ENCODE measurements around the gene SHH.

SHH gene

DNA sequence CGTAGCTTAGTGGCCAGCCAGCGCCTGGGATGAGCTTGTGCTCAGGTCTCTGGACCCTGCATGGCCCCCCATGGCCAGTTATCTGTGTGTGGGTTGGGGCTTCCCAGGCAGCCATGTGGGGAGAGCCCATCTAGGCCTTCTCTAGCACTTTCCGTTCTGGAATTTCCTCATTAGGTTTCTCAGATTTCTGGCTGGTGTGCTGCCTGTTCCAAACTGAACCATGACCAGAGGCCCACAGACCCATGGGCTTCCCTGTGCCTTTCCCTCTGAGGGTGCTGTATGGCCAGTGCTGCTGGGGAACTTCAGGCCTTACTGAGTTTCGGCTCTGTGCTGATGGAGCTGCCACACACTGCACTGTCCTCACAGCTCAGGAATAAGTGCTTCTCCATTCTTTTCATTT is 50.2 kb downstream of the SHH start:
- TF ChIP-seq ZC3H10 (CRISPR knock-in tag; IDR thresholded peaks at IDR 0.05) (no peak), ZNF565 (CRISPR knock-in tag; conservative IDR thresholded peaks at IDR 0.05; ENCODE audit: low read depth) (no peak), ZNF70 (CRISPR knock-in tag; IDR thresholded peaks at IDR 0.05) (no peak), SNAI2 (CRISPR knock-in tag; IDR thresholded peaks at IDR 0.05) (no peak), CSDC2 (CRISPR knock-in tag; IDR thresholded peaks at IDR 0.05) (no peak), PPARA (CRISPR knock-in tag; IDR thresholded peaks at IDR 0.05; ENCODE audit: borderline replicate concordance) (no peak), TOX (CRISPR knock-in tag; IDR thresholded peaks at IDR 0.05; ENCODE audit: borderline replicate concordance) (no peak), ARNTL (CRISPR knock-in tag; IDR thresholded peaks at IDR 0.05; ENCODE audit: borderline replicate concordance, low read depth) (no peak), ZNF8 (CRISPR knock-in tag; IDR thresholded peaks at IDR 0.05) (no peak), ISL1 (CRISPR knock-in tag; IDR thresholded peaks at IDR 0.05) (no peak), RARB (CRISPR knock-in tag; IDR thresholded peaks at IDR 0.05) (no peak), ZFP3 (CRISPR knock-in tag; IDR thresholded peaks at IDR 0.05) (no peak), OSR1 (CRISPR knock-in tag; IDR thresholded peaks at IDR 0.05) (no peak), GLIS3 (CRISPR knock-in tag; IDR thresholded peaks at IDR 0.05) (no peak)
- TF ChIP-seq, protein P1, sequence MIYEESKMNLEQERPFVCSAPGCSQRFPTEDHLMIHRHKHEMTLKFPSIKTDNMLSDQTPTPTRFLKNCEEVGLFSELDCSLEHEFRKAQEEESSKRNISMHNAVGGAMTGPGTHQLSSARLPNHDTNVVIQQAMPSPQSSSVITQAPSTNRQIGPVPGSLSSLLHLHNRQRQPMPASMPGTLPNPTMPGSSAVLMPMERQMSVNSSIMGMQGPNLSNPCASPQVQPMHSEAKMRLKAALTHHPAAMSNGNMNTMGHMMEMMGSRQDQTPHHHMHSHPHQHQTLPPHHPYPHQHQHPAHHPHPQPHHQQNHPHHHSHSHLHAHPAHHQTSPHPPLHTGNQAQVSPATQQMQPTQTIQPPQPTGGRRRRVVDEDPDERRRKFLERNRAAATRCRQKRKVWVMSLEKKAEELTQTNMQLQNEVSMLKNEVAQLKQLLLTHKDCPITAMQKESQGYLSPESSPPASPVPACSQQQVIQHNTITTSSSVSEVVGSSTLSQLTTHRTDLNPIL (CRISPR knock-in tag; IDR thresholded peaks at IDR 0.05; ENCODE audit: low read depth): no peak
- TF ChIP-seq, protein P2, sequence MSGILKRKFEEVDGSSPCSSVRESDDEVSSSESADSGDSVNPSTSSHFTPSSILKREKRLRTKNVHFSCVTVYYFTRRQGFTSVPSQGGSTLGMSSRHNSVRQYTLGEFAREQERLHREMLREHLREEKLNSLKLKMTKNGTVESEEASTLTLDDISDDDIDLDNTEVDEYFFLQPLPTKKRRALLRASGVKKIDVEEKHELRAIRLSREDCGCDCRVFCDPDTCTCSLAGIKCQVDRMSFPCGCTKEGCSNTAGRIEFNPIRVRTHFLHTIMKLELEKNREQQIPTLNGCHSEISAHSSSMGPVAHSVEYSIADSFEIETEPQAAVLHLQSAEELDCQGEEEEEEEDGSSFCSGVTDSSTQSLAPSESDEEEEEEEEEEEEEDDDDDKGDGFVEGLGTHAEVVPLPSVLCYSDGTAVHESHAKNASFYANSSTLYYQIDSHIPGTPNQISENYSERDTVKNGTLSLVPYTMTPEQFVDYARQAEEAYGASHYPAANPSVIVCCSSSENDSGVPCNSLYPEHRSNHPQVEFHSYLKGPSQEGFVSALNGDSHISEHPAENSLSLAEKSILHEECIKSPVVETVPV (CRISPR knock-in tag; IDR thresholded peaks at IDR 0.05): no peak
- TF ChIP-seq, protein P3, sequence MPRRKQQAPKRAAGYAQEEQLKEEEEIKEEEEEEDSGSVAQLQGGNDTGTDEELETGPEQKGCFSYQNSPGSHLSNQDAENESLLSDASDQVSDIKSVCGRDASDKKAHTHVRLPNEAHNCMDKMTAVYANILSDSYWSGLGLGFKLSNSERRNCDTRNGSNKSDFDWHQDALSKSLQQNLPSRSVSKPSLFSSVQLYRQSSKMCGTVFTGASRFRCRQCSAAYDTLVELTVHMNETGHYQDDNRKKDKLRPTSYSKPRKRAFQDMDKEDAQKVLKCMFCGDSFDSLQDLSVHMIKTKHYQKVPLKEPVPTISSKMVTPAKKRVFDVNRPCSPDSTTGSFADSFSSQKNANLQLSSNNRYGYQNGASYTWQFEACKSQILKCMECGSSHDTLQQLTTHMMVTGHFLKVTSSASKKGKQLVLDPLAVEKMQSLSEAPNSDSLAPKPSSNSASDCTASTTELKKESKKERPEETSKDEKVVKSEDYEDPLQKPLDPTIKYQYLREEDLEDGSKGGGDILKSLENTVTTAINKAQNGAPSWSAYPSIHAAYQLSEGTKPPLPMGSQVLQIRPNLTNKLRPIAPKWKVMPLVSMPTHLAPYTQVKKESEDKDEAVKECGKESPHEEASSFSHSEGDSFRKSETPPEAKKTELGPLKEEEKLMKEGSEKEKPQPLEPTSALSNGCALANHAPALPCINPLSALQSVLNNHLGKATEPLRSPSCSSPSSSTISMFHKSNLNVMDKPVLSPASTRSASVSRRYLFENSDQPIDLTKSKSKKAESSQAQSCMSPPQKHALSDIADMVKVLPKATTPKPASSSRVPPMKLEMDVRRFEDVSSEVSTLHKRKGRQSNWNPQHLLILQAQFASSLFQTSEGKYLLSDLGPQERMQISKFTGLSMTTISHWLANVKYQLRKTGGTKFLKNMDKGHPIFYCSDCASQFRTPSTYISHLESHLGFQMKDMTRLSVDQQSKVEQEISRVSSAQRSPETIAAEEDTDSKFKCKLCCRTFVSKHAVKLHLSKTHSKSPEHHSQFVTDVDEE (CRISPR knock-in tag; IDR thresholded peaks at IDR 0.05): no peak
- TF ChIP-seq, protein P4, sequence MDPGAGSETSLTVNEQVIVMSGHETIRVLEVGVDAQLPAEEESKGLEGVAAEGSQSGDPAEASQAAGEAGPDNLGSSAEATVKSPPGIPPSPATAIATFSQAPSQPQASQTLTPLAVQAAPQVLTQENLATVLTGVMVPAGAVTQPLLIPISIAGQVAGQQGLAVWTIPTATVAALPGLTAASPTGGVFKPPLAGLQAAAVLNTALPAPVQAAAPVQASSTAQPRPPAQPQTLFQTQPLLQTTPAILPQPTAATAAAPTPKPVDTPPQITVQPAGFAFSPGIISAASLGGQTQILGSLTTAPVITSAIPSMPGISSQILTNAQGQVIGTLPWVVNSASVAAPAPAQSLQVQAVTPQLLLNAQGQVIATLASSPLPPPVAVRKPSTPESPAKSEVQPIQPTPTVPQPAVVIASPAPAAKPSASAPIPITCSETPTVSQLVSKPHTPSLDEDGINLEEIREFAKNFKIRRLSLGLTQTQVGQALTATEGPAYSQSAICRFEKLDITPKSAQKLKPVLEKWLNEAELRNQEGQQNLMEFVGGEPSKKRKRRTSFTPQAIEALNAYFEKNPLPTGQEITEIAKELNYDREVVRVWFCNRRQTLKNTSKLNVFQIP (CRISPR knock-in tag; IDR thresholded peaks at IDR 0.05; ENCODE audit: borderline replicate concordance, low read depth): no peak
- TF ChIP-seq, protein P5, sequence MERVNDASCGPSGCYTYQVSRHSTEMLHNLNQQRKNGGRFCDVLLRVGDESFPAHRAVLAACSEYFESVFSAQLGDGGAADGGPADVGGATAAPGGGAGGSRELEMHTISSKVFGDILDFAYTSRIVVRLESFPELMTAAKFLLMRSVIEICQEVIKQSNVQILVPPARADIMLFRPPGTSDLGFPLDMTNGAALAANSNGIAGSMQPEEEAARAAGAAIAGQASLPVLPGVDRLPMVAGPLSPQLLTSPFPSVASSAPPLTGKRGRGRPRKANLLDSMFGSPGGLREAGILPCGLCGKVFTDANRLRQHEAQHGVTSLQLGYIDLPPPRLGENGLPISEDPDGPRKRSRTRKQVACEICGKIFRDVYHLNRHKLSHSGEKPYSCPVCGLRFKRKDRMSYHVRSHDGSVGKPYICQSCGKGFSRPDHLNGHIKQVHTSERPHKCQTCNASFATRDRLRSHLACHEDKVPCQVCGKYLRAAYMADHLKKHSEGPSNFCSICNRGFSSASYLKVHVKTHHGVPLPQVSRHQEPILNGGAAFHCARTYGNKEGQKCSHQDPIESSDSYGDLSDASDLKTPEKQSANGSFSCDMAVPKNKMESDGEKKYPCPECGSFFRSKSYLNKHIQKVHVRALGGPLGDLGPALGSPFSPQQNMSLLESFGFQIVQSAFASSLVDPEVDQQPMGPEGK (CRISPR knock-in tag; IDR thresholded peaks at IDR 0.05; ENCODE audit: borderline replicate concordance): no peak
- ATAC-seq: no peak

DNA sequence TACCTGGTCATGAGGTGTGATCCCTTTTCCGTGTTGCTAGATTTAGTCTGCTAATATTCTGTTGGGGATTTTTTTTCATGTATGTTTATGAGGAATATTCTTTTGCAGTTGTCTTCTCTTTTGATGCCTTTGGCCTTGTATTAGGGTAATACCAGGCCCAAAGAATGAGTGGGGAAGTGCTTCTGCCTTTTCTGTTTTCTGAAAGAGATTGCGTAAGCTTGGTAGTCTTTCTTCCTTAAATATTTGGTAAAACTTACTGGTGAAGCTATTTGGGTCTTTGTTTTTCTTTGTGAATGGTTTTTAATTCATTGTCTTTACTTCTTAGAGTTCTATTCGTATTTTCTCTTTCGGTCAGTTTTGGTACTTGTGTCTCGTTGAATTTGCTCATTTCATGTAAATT is 51.1 kb downstream of the SHH start:
- ATAC-seq: no peak
- TF ChIP-seq BACH2 (CRISPR knock-in tag; IDR thresholded peaks at IDR 0.05; ENCODE audit: borderline replicate concordance) (no peak), ZNF565 (CRISPR knock-in tag; conservative IDR thresholded peaks at IDR 0.05; ENCODE audit: low read depth) (no peak), TCF4 (CRISPR knock-in tag; IDR thresholded peaks at IDR 0.05; ENCODE audit: borderline replicate concordance) (no peak), PPARA (CRISPR knock-in tag; IDR thresholded peaks at IDR 0.05; ENCODE audit: borderline replicate concordance) (no peak), ARNTL (CRISPR knock-in tag; IDR thresholded peaks at IDR 0.05; ENCODE audit: borderline replicate concordance, low read depth) (no peak), ESRRG (CRISPR knock-in tag; IDR thresholded peaks at IDR 0.05) (no peak), RARB (CRISPR knock-in tag; IDR thresholded peaks at IDR 0.05) (no peak), ZFP30 (CRISPR knock-in tag; IDR thresholded peaks at IDR 0.05) (no peak), OSR1 (CRISPR knock-in tag; IDR thresholded peaks at IDR 0.05) (no peak), ZC3H10 (CRISPR knock-in tag; IDR thresholded peaks at IDR 0.05) (no peak), ZNF8 (CRISPR knock-in tag; IDR thresholded peaks at IDR 0.05) (no peak), ISL1 (CRISPR knock-in tag; IDR thresholded peaks at IDR 0.05) (no peak)
- TF ChIP-seq, protein P1 (CRISPR knock-in tag; IDR thresholded peaks at IDR 0.05; ENCODE audit: low read depth): no peak
- TF ChIP-seq, protein P3 (CRISPR knock-in tag; IDR thresholded peaks at IDR 0.05): no peak
- TF ChIP-seq, protein P5 (CRISPR knock-in tag; IDR thresholded peaks at IDR 0.05; ENCODE audit: borderline replicate concordance): no peak

Measured in SK-N-SH treated with all-trans-retinoic acid at 6 μM for 48 hours (cell line).